ENCODE measurements around the gene ATP9A.

Gene ATP9A

DNA sequence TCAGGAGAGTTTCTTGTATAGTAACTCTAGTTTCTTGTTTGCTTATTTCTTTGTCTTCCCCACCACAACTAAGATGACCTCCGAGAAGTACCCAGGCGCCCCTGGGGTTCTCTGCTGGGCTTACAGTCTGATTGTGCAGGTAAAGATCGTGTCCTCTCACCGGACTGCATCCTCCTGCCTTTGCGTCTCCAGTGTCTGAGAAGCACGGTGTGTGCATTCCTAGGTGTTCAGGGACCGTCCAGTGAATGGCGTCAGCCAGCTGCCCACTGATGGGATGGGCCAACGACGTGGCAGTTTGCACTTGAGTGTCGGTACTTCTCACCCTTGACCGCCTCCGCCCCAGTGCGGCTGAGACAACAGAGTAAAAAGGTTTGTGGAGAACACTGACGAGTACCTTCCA is 169.6 kb downstream of the ATP9A start:
- TF ChIP-seq ZNF621 (tag by site-specific recombination; IDR thresholded peaks at IDR 0.05) (no peak), ZFP37 (tag by site-specific recombination; IDR thresholded peaks at IDR 0.05) (no peak), ZNF2 (tag by site-specific recombination; IDR thresholded peaks at IDR 0.05) (no peak), SETDB1 (IDR thresholded peaks at IDR 0.05; ENCODE audit: insufficient read length, low read length) (no peak), ZNF354C (tag by site-specific recombination; IDR thresholded peaks at IDR 0.05; ENCODE audit: borderline replicate concordance, low read depth) (no peak), ZNF114 (tag by site-specific recombination; IDR thresholded peaks at IDR 0.05) (no peak)
- Histone ChIP-seq H3K9me3 (ENCODE audit: control insufficient read depth, insufficient read depth, low read depth, low read length) (no peaks in the 10 kb centered on the region), H3K4me1 (ENCODE audit: control insufficient read depth, insufficient read depth, low read length) (no peaks in the 10 kb centered on the region), H3K4me3 (ENCODE audit: low read depth, low read length) (no peak overlapping the region), H3K27ac (ENCODE audit: extremely low read depth, low read depth, low read length) (no peak overlapping the region), H3K36me3 (ENCODE audit: control insufficient read depth in 2 of 2, insufficient read depth in 1 of 2, low read length in 2 of 2) (peaks cover 0 to 27% of the 10 kb centered on the region in 2 experiments; a peak in 1 of 3 replicates)
- CTCF ChIA-PET: no interaction called here
- POLR2A ChIA-PET: no interaction called here

DNA sequence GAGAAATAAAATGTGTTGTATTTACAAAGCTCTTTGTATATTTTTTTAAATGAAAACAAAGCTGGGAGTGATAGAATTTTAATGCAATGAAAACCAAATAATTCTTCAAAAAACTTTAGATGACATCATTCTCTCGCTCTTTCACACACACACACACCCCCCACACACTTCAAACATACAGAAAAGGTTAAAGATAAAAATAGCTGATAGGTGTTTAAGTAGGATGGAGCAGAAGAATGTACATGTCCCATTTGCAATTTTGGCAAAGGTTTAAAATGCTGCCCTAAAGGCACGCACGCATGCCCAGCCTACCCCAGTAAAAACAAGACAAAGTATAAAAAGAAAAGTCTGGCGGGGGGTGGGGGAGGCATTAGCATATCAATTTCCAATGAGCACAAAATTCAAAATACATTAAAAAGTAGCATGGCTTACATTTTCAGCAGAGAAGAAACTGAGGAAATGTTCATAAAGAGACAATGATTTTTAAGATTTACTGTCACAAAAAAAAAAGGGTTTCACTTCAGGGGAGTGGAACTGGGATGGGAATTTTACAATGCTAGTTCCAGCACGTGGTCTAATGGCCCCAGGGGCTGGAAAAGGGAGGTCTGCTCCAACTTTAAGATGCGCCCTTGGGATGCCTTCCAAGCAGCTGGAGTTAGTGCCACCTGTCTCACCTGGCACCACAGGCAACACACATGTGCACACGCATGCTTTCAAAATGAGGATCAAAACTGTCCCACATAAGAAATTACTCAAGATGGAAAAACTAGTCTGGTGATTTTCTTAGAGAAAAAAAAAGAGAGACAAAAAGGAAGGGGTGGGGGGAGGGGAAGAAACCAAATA is 170.6 kb downstream of the ATP9A start:
- TF ChIP-seq, protein P1, sequence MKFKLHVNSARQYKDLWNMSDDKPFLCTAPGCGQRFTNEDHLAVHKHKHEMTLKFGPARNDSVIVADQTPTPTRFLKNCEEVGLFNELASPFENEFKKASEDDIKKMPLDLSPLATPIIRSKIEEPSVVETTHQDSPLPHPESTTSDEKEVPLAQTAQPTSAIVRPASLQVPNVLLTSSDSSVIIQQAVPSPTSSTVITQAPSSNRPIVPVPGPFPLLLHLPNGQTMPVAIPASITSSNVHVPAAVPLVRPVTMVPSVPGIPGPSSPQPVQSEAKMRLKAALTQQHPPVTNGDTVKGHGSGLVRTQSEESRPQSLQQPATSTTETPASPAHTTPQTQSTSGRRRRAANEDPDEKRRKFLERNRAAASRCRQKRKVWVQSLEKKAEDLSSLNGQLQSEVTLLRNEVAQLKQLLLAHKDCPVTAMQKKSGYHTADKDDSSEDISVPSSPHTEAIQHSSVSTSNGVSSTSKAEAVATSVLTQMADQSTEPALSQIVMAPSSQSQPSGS (tag by site-specific recombination; IDR thresholded peaks at IDR 0.05; ENCODE audit: low read depth): peak; percentile 68
- TF ChIP-seq ZNF133 (tag by site-specific recombination; IDR thresholded peaks at IDR 0.05): no peak
- TF ChIP-seq, protein P2, sequence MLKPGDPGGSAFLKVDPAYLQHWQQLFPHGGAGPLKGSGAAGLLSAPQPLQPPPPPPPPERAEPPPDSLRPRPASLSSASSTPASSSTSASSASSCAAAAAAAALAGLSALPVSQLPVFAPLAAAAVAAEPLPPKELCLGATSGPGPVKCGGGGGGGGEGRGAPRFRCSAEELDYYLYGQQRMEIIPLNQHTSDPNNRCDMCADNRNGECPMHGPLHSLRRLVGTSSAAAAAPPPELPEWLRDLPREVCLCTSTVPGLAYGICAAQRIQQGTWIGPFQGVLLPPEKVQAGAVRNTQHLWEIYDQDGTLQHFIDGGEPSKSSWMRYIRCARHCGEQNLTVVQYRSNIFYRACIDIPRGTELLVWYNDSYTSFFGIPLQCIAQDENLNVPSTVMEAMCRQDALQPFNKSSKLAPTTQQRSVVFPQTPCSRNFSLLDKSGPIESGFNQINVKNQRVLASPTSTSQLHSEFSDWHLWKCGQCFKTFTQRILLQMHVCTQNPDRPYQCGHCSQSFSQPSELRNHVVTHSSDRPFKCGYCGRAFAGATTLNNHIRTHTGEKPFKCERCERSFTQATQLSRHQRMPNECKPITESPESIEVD (tag by site-specific recombination; IDR thresholded peaks at IDR 0.05): 0 out of 2 replicates have a peak, but pooled peaks have one; percentile 20
- POLR2A ChIA-PET: no interaction called here
- no peak overlapping the region for H3K4me3 ChIP-seq (ENCODE audit: low read depth, low read length)

DNA sequence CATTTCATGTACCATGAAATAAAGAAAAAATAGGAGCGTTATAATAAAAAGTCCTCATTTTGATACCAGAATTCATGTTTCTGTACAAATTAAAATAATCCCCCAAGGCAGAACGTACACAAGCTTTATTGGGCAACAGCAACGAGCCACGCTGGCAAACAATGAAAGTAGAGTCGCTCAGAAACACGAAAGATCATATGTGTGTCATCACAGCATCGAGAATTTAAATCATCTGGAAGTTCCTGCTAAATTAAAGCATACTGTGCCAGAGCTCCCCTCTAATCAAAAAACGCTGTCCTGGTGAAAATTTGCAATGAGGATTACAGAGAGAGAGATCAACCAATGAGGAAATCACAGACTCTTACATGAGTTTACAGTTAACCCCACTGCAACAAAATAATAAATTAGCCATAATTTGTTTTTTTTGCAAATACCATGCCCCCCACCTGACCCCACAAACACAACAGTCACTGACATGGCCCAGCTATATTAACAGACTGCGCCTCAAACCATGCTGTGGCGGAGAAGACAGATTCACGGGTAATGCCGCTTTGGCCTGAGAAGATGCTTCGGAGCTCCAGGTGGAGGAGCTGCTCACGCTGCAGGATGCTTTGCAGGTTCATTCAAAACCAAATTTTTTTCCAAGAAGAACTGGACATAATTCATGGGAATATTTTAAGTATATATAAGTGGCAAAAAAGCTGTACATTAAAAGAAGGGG is 171.4 kb downstream of the ATP9A start:
- ChIA-PET POLR2A (no interaction called here), CTCF (interaction anchor here (0.6 to 4.1 kb wide), 14 partner anchors 22 to 802 kb away, joined by 3 to 31 read pairs (median 4); partner anchors contain the start of gene BCAS4)
- Histone ChIP-seq H3K27ac (ENCODE audit: extremely low read depth, low read depth, low read length) (no peak overlapping the region), H3K9me3 (ENCODE audit: control insufficient read depth, insufficient read depth, low read depth, low read length) (no peaks in the 10 kb centered on the region), H3K4me3 (ENCODE audit: low read depth, low read length) (no peak overlapping the region), H3K4me1 (ENCODE audit: control insufficient read depth, insufficient read depth, low read length) (no peaks in the 10 kb centered on the region), H3K36me3 (ENCODE audit: control insufficient read depth in 2 of 2, insufficient read depth in 1 of 2, low read length in 2 of 2) (peaks cover 0 to 27% of the 10 kb centered on the region in 2 experiments; a peak in 1 of 3 replicates)
- TF ChIP-seq, protein P3, sequence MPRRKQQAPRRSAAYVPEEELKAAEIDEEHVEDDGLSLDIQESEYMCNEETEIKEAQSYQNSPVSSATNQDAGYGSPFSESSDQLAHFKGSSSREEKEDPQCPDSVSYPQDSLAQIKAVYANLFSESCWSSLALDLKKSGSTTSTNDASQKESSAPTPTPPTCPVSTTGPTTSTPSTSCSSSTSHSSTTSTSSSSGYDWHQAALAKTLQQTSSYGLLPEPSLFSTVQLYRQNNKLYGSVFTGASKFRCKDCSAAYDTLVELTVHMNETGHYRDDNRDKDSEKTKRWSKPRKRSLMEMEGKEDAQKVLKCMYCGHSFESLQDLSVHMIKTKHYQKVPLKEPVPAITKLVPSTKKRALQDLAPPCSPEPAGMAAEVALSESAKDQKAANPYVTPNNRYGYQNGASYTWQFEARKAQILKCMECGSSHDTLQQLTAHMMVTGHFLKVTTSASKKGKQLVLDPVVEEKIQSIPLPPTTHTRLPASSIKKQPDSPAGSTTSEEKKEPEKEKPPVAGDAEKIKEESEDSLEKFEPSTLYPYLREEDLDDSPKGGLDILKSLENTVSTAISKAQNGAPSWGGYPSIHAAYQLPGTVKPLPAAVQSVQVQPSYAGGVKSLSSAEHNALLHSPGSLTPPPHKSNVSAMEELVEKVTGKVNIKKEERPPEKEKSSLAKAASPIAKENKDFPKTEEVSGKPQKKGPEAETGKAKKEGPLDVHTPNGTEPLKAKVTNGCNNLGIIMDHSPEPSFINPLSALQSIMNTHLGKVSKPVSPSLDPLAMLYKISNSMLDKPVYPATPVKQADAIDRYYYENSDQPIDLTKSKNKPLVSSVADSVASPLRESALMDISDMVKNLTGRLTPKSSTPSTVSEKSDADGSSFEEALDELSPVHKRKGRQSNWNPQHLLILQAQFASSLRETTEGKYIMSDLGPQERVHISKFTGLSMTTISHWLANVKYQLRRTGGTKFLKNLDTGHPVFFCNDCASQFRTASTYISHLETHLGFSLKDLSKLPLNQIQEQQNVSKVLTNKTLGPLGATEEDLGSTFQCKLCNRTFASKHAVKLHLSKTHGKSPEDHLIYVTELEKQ (tag by site-specific recombination; IDR thresholded peaks at IDR 0.05; ENCODE audit: borderline replicate concordance): no peak
- TF ChIP-seq ZNF623 (tag by site-specific recombination; IDR thresholded peaks at IDR 0.05) (no peak), ZNF626 (tag by site-specific recombination; IDR thresholded peaks at IDR 0.05) (no peak)
- TF ChIP-seq, protein P4, sequence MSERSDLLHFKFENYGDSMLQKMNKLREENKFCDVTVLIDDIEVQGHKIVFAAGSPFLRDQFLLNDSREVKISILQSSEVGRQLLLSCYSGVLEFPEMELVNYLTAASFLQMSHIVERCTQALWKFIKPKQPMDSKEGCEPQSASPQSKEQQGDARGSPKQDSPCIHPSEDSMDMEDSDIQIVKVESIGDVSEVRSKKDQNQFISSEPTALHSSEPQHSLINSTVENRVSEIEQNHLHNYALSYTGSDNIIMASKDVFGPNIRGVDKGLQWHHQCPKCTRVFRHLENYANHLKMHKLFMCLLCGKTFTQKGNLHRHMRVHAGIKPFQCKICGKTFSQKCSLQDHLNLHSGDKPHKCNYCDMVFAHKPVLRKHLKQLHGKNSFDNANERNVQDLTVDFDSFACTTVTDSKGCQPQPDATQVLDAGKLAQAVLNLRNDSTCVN (tag by site-specific recombination; optimal IDR thresholded peaks at IDR 0.05): no peak
- TF ChIP-seq, protein P5, sequence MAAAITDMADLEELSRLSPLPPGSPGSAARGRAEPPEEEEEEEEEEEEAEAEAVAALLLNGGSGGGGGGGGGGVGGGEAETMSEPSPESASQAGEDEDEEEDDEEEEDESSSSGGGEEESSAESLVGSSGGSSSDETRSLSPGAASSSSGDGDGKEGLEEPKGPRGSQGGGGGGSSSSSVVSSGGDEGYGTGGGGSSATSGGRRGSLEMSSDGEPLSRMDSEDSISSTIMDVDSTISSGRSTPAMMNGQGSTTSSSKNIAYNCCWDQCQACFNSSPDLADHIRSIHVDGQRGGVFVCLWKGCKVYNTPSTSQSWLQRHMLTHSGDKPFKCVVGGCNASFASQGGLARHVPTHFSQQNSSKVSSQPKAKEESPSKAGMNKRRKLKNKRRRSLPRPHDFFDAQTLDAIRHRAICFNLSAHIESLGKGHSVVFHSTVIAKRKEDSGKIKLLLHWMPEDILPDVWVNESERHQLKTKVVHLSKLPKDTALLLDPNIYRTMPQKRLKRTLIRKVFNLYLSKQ (tag by site-specific recombination; IDR thresholded peaks at IDR 0.05; ENCODE audit: borderline replicate concordance): no peak

More for the DNA sequence above, 170.6 kb downstream of the ATP9A start:
- no peaks in the 10 kb centered on the region for H3K4me1 ChIP-seq (ENCODE audit: control insufficient read depth, insufficient read depth, low read length)
- CTCF ChIA-PET: interaction anchor here (0.6 to 2.1 kb wide), 8 partner anchors 21 to 900 kb away, joined by 3 to 15 read pairs (median 4); partner anchors contain the start of gene BCAS4
- no peaks in the 10 kb centered on the region for H3K9me3 ChIP-seq (ENCODE audit: control insufficient read depth, insufficient read depth, low read depth, low read length)
- peaks cover 0 to 27% of the 10 kb centered on the region in 2 experiments; a peak in 1 of 3 replicates for H3K36me3 ChIP-seq (ENCODE audit: control insufficient read depth in 2 of 2, insufficient read depth in 1 of 2, low read length in 2 of 2)
- no peak overlapping the region for H3K27ac ChIP-seq (ENCODE audit: extremely low read depth, low read depth, low read length)

All from HEK293 (cell line).